Prostate gland (tissue), 2 donors: ENCODE measurements around the gene ARHGEF16.

Source experiments
- POLR2A ChIP-seq: fragments of 450-650 bp; IDR thresholded peaks from one replicate; pipeline ENCODE4 v1.6.1; 2016; ENCODE audit warnings: antibody characterized with exemption, mild to moderate bottlenecking
- POLR2AphosphoS5 ChIP-seq: sonication (generic); formaldehyde crosslinking; IDR thresholded peaks from one replicate; pipeline ENCODE4 v1.6.1; 2017; ENCODE audit warnings: antibody characterized with exemption
- TF ChIP-seq, protein P1 (sequence below), 4 experiments: fragments of 200-600 bp in 2 of 4; fragments of 450-650 bp in 2 of 4; sonication (generic) in 2 of 4; IDR thresholded peaks; 1 replicate in 3 of 4; 2 replicates in 1 of 4; pipeline ENCODE4 v1.5.1; 2016 to 2019; ENCODE audit warnings: antibody characterized with exemption in 4 of 4, mild to moderate bottlenecking in 2 of 4, moderate library complexity in 2 of 4

DNA sequence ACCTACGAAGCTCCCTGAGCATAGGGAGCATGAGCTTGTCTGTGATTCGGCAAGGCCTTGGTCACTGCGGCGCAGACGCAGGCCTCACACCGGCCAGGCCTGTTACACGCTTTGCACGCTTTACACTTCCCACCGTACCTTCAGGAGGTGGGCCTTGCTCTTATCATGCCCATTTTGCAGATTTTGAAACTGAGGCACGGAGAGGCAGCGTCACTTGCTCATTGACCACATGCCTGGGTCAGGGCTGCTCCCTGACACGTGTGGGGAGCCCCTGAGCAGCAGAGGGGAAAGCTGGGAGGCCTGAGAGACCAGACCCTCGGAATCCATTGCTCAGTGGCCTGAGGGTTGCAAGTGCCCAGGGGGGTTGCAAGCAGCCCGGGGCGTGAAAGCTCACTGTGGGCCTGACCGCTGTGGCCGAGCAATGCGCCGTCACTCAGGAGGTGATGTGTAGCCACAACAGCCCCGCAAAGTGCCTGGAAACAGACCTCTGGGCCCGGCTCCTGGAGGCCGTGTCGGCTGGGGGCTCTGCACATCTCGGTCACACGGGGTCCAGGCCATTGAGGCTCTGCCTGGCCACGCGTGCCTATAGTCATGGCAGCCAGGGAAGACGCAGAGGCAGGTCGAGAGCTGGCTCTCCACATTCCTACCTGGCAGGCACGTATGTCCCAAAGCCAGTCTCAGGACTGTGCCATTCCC lies 6.9 kb downstream of the ARHGEF16 start:
- TF ChIP-seq POLR2AphosphoS5, result no peak
- TF ChIP-seq POLR2A, result no peak
- TF ChIP-seq, protein P1, sequence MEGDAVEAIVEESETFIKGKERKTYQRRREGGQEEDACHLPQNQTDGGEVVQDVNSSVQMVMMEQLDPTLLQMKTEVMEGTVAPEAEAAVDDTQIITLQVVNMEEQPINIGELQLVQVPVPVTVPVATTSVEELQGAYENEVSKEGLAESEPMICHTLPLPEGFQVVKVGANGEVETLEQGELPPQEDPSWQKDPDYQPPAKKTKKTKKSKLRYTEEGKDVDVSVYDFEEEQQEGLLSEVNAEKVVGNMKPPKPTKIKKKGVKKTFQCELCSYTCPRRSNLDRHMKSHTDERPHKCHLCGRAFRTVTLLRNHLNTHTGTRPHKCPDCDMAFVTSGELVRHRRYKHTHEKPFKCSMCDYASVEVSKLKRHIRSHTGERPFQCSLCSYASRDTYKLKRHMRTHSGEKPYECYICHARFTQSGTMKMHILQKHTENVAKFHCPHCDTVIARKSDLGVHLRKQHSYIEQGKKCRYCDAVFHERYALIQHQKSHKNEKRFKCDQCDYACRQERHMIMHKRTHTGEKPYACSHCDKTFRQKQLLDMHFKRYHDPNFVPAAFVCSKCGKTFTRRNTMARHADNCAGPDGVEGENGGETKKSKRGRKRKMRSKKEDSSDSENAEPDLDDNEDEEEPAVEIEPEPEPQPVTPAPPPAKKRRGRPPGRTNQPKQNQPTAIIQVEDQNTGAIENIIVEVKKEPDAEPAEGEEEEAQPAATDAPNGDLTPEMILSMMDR (IDR thresholded peaks at IDR 0.05), result no peak
